A549 (cell line): ENCODE measurements around the gene OTUD4. TPM values are rescaled to one million over a fixed set of nuclear protein-coding genes. Genes with fewer than 3 reads are reported as not detected.

Experiments used
- ATAC-seq, 2 experiments: fragments of 200-7000 bp in 1 of 2; fragments of >200 bp in 1 of 2; cut with Nextera tagmentation in 1 of 2; cut with Tn5 transposase in 1 of 2; 3 replicates each; pipeline versions ENCODE4 v1.8.0 to v1.9.1; 2018 to 2020; ENCODE audit warnings: mild to moderate bottlenecking in 1 of 2, moderate library complexity in 1 of 2
- CTCF ChIA-PET: fragments of 300-600 bp; sonication (Branson Sonifier 250); formaldehyde crosslinking; extraction: SDS; loops from one replicate; lab custom pipeline; 2021; ENCODE audit warnings: antibody characterized with exemption, inconsistent platforms; lab: Yijun Ruan, JAX
- POLR2A ChIA-PET: fragments of 350-600 bp; formaldehyde crosslinking; extraction: SDS; loops from one replicate; lab custom pipeline; 2021; ENCODE audit warnings: antibody characterized with exemption, inconsistent platforms; lab: Yijun Ruan, JAX
- DNase-seq, 2 experiments: peaks; one replicate each; pipeline versions ENCODE4 v3.0.0 to v3.0.0-alpha.2; 2011 to 2016; ENCODE audit warnings: low read depth in 1 of 2, low spot score in 1 of 2
- FAIRE-seq: peaks from 2 replicates; lab custom pipeline; 2011; peaks lifted over from hg19 to GRCh38; lab: Jason Lieb, UNC
- H3K27ac ChIP-seq, 2 experiments: fragments of >200 bp; sonication (Bioruptor Twin); formaldehyde crosslinking; 3 replicates each; pipeline ENCODE4 v1.5.1; 2016 to 2017
- H3K4me1 ChIP-seq: fragments of >200 bp; sonication (Bioruptor Twin); formaldehyde crosslinking; 3 replicates; pipeline ENCODE4 v1.6.1; 2016
- H3K4me2 ChIP-seq: fragments of >200 bp; sonication (Bioruptor Twin); formaldehyde crosslinking; 3 replicates; pipeline ENCODE4 v1.6.1; 2016
- H3K4me3 ChIP-seq: fragments of >200 bp; sonication (Bioruptor Twin); formaldehyde crosslinking; 3 replicates; pipeline ENCODE4 v1.5.1; 2016
- H3K9me3 ChIP-seq: fragments of >200 bp; sonication (Bioruptor Twin); formaldehyde crosslinking; 3 replicates; pipeline ENCODE4 v1.6.1; 2016
- BHLHE40 ChIP-seq: IDR thresholded peaks from 2 replicates; pipeline ENCODE4 v1.6.1; 2012; ENCODE audit warnings: low read depth, low read length, inconsistent platforms
- CBX2 ChIP-seq: fragments of 200-600 bp; sonication (generic); IDR thresholded peaks from 2 replicates; pipeline ENCODE4 v1.6.1; 2016; ENCODE audit warnings: low read depth, mild to moderate bottlenecking, borderline replicate concordance
- CHD4 ChIP-seq: fragments of 200-600 bp; sonication (generic); IDR thresholded peaks from 2 replicates; pipeline ENCODE4 v1.6.1; 2016; ENCODE audit warnings: antibody characterized with exemption, mild to moderate bottlenecking, borderline replicate concordance
- EHF ChIP-seq: fragments of 250-450 bp; sonication (Bioruptor Pico); IDR thresholded peaks from 2 replicates; pipeline ENCODE4 v1.5.0; 2020; ENCODE audit warnings: mild to moderate bottlenecking
- ESRRA ChIP-seq: fragments of 150-350 bp; IDR thresholded peaks from 2 replicates; pipeline ENCODE4 v1.6.1; 2014; ENCODE audit warnings: mild to moderate bottlenecking, low read length, borderline replicate concordance
- FOSB ChIP-seq: fragments of 250-450 bp; sonication (Bioruptor Pico); IDR thresholded peaks from 2 replicates; pipeline ENCODE4 v1.5.0; 2020; ENCODE audit warnings: mild to moderate bottlenecking, moderate library complexity
- FOXS1 ChIP-seq: fragments of 250-450 bp; sonication (Bioruptor Pico); IDR thresholded peaks from 2 replicates; pipeline ENCODE4 v1.5.0; 2020; ENCODE audit warnings: mild to moderate bottlenecking, moderate library complexity
- HES2 ChIP-seq: fragments of >200 bp; sonication (Bioruptor Twin); formaldehyde crosslinking; IDR thresholded peaks from 2 replicates; pipeline ENCODE4 v1.6.1; 2016
- HOXA7 ChIP-seq: fragments of 250-450 bp; sonication (Bioruptor Pico); IDR thresholded peaks from 2 replicates; pipeline ENCODE4 v1.5.0; 2020; ENCODE audit warnings: mild to moderate bottlenecking, moderate library complexity
- JUNB ChIP-seq: fragments of >200 bp; sonication (Bioruptor Twin); formaldehyde crosslinking; IDR thresholded peaks from 2 replicates; pipeline ENCODE4 v1.6.1; 2016
- MAZ ChIP-seq: fragments of 150-350 bp; IDR thresholded peaks from 2 replicates; pipeline ENCODE4 v1.6.1; 2014; ENCODE audit warnings: antibody characterized with exemption, low read depth, low read length, borderline replicate concordance
- NFE2L2 ChIP-seq: fragments of 150-350 bp; conservative IDR thresholded peaks from 2 replicates; pipeline ENCODE4 v1.6.1; 2014; ENCODE audit warnings: low read length
- NPAS2 ChIP-seq: fragments of 250-450 bp; sonication (Bioruptor Pico); IDR thresholded peaks from 2 replicates; pipeline ENCODE4 v1.8.0; 2022; ENCODE audit warnings: mild to moderate bottlenecking, moderate library complexity, borderline replicate concordance
- NR3C1 ChIP-seq: fragments of >200 bp; sonication (Bioruptor Twin); formaldehyde crosslinking; IDR thresholded peaks from 3 replicates; pipeline ENCODE4 v1.6.1; 2017
- PHF8 ChIP-seq: fragments of 200-600 bp; sonication (generic); IDR thresholded peaks from 2 replicates; pipeline ENCODE4 v1.6.1; 2016; ENCODE audit warnings: low read depth, mild to moderate bottlenecking, antibody characterized with exemption, moderate library complexity, borderline replicate concordance
- POLR2A ChIP-seq: IDR thresholded peaks from 2 replicates; pipeline ENCODE4 v1.6.1; 2012; ENCODE audit warnings: mild to moderate bottlenecking, low read length
- POLR2AphosphoS2 ChIP-seq: conservative IDR thresholded peaks from 2 replicates; pipeline ENCODE4 v1.6.1; 2012; ENCODE audit warnings: low read length, improper control_type of control experiment, inconsistent platforms
- RARB ChIP-seq: fragments of 250-450 bp; sonication (Bioruptor Pico); IDR thresholded peaks from 2 replicates; pipeline ENCODE4 v1.8.0; 2021; ENCODE audit warnings: mild to moderate bottlenecking, moderate library complexity
- RCOR1 ChIP-seq: fragments of 150-350 bp; IDR thresholded peaks from 2 replicates; pipeline ENCODE4 v1.6.1; 2014; ENCODE audit warnings: antibody characterized with exemption, low read length, low read depth
- RNF2 ChIP-seq: fragments of 200-600 bp; sonication (generic); IDR thresholded peaks from 2 replicates; pipeline ENCODE4 v1.6.1; 2016; ENCODE audit warnings: low read depth, mild to moderate bottlenecking, antibody characterized with exemption, moderate library complexity, borderline replicate concordance
- ZSCAN20 ChIP-seq: fragments of 250-450 bp; sonication (Bioruptor Pico); IDR thresholded peaks from 2 replicates; pipeline ENCODE4 v1.8.0; 2022; ENCODE audit warnings: mild to moderate bottlenecking, moderate library complexity
- WGBS: methylation state at CpG from one replicate; pipeline ENCODE4 v1.1.6; 2017; ENCODE audit errors: missing lambda C conversion rate; 5-methylcytosine and 5-hydroxymethylcytosine counted together
- polyA plus RNA-seq, 4 experiments: library from polyadenylated mRNA; depleted of rRNA in 3 of 4; stranded (reverse); fragments of >200 nt; fragmentation: RNase III in 1 of 4; extraction: RNeasy Plus Mini Kit Qiagen cat#74134 plus additional on column Dnase treatment in 1 of 4; gene quantifications; 2 replicates in 3 of 4; 3 replicates in 1 of 4; pipeline ENCODE4 v1.2.3, GENCODE V29; 2011 to 2017
- TF ChIP-seq, protein P1 (sequence below): IDR thresholded peaks from 2 replicates; pipeline ENCODE4 v1.6.1; 2012
- TF ChIP-seq, protein P2 (sequence below): fragments of 150-350 bp; IDR thresholded peaks from 2 replicates; pipeline ENCODE4 v1.6.1; 2014; ENCODE audit warnings: low read depth, mild to moderate bottlenecking, low read length
- TF ChIP-seq, protein P3 (sequence below): fragments of >200 bp; sonication (Bioruptor Twin); formaldehyde crosslinking; IDR thresholded peaks from 3 replicates; pipeline ENCODE4 v1.6.1; 2016
- TF ChIP-seq, protein P4 (sequence below): IDR thresholded peaks from 2 replicates; pipeline ENCODE4 v1.6.1; 2012; ENCODE audit warnings: low read depth, borderline replicate concordance

OTUD4 gene
- polyA plus RNA-seq, 2 of the 4 experiments (the other 2 are of a cell fraction) = 11.5 to 34.8 TPM

DNA sequence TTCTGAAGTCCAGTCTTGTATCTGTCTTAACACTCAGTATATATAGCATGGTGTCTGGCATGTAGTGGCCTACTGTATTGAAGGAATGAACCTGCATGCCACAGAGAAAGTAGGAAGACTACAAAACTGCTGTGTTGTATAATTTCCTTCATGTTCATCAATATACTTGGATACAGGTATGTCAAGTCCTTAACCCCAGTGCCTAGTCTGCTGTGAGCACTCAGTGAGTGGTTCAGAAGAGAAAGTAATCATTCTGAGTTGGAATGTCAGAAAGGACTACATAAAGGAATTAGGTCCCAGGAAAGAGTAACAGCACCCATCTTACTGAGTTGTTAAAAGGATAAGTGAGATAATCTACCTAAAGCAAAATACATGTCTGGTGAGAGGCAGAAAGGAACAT is 50.3 kb downstream of the OTUD4 start:
- ChIA-PET CTCF (no interaction called here), POLR2A (no interaction called here)
- Histone ChIP-seq H3K4me1 (no peaks in the 10 kb centered on the region), H3K4me2 (no peak overlapping the region), H3K4me3 (no peak overlapping the region), H3K27ac (no peak overlapping the region), H3K9me3 (no peaks in the 10 kb centered on the region)
- 0 out of 2 replicates have a peak, but pooled peaks have one; percentile 60 for TF ChIP-seq POLR2AphosphoS2
- no peak for TF ChIP-seq ZSCAN20 (CRISPR knock-in tag)
- FAIRE-seq = no peak
- peak; percentile 19 to 29; a peak in 3 of 6 replicates for ATAC-seq
- DNase-seq = no peak

DNA sequence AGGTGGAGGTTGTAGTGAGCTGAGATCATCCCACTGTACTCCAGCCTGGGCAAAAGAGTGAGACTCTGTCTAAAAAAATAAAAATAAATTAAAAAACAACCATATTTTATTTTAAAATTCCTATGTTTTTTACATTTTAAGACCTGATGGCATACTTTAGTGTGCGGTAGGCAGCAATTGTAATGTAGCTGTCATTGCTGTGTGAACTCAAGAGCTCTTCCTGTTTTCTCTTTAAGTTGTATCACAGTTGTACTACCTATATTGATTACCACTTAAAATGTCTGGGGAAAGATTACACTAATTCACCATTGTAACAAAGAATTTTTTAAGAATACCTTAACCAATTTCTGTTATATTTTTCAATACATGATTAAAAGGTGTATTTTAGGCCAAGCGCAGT is 55.0 kb downstream of the OTUD4 start:
- 96% methylated on average over 2 of the region's 2 CpGs for WGBS
- FAIRE-seq = no peak
- Histone ChIP-seq H3K4me1 (no peaks in the 10 kb centered on the region), H3K4me2 (no peak overlapping the region), H3K4me3 (no peak overlapping the region), H3K9me3 (no peaks in the 10 kb centered on the region), H3K27ac (no peak overlapping the region)
- no peak for TF ChIP-seq POLR2A
- no peak for TF ChIP-seq FOSB (CRISPR knock-in tag)
- TF ChIP-seq HES2 = no peak
- no peak for TF ChIP-seq RNF2
- TF ChIP-seq CHD4 = no peak
- TF ChIP-seq HOXA7 (CRISPR knock-in tag) = no peak
- TF ChIP-seq, protein P1, sequence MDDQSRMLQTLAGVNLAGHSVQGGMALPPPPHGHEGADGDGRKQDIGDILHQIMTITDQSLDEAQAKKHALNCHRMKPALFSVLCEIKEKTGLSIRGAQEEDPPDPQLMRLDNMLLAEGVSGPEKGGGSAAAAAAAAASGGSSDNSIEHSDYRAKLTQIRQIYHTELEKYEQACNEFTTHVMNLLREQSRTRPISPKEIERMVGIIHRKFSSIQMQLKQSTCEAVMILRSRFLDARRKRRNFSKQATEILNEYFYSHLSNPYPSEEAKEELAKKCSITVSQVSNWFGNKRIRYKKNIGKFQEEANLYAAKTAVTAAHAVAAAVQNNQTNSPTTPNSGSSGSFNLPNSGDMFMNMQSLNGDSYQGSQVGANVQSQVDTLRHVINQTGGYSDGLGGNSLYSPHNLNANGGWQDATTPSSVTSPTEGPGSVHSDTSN = no peak
- TF ChIP-seq CBX2 = no peak
- TF ChIP-seq FOXS1 (CRISPR knock-in tag) = no peak
- TF ChIP-seq, protein P2, sequence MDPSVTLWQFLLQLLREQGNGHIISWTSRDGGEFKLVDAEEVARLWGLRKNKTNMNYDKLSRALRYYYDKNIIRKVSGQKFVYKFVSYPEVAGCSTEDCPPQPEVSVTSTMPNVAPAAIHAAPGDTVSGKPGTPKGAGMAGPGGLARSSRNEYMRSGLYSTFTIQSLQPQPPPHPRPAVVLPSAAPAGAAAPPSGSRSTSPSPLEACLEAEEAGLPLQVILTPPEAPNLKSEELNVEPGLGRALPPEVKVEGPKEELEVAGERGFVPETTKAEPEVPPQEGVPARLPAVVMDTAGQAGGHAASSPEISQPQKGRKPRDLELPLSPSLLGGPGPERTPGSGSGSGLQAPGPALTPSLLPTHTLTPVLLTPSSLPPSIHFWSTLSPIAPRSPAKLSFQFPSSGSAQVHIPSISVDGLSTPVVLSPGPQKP = no peak
- TF ChIP-seq, protein P3, sequence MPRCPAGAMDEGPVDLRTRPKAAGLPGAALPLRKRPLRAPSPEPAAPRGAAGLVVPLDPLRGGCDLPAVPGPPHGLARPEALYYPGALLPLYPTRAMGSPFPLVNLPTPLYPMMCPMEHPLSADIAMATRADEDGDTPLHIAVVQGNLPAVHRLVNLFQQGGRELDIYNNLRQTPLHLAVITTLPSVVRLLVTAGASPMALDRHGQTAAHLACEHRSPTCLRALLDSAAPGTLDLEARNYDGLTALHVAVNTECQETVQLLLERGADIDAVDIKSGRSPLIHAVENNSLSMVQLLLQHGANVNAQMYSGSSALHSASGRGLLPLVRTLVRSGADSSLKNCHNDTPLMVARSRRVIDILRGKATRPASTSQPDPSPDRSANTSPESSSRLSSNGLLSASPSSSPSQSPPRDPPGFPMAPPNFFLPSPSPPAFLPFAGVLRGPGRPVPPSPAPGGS = no peak
- CTCF ChIA-PET = no interaction called here
- POLR2A ChIA-PET = no interaction called here
- no peak for DNase-seq
- no peak for ATAC-seq

DNA sequence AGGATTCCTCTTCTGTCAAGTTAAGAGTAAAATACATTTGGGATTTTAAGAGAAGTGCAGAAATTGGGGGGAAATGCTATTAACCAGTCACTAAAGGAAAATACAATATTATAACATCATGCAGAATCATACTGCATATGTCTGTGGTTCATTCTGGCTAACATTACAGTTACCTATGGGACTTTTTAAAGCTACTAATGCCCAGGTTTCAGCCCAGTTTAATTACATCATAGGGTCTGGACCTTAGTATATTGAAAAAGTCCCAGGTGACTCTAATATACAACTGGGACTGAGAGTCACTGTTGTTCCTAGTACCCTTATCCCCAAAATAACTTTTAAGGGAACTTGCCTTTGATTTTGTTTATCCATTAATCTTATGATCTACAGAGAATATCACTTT is 72.3 kb downstream of the OTUD4 start:
- Histone ChIP-seq H3K4me1 (no peaks in the 10 kb centered on the region), H3K9me3 (no peaks in the 10 kb centered on the region), H3K4me3 (no peak overlapping the region), H3K4me2 (no peak overlapping the region), H3K27ac (no peak overlapping the region)
- DNase-seq = no peak
- ChIA-PET POLR2A (no interaction called here), CTCF (no interaction called here)
- no peak for TF ChIP-seq ESRRA
- TF ChIP-seq EHF (CRISPR knock-in tag) = no peak
- TF ChIP-seq NR3C1 = no peak
- TF ChIP-seq JUNB = no peak
- TF ChIP-seq NPAS2 (CRISPR knock-in tag) = no peak
- TF ChIP-seq RCOR1 = no peak
- ATAC-seq = no peak
- FAIRE-seq = no peak

GRCh38 chr4:145107126-145107525 is 73.3 kb downstream of the OTUD4 start:
- TF ChIP-seq RARB = no peak
- no peak for TF ChIP-seq BHLHE40
- TF ChIP-seq, protein P4, sequence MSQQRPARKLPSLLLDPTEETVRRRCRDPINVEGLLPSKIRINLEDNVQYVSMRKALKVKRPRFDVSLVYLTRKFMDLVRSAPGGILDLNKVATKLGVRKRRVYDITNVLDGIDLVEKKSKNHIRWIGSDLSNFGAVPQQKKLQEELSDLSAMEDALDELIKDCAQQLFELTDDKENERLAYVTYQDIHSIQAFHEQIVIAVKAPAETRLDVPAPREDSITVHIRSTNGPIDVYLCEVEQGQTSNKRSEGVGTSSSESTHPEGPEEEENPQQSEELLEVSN = no peak
- no peak for TF ChIP-seq PHF8
- TF ChIP-seq NFE2L2 = no peak
- no peak for TF ChIP-seq JUNB
- no peak for TF ChIP-seq MAZ
- no peak for TF ChIP-seq CBX2
- TF ChIP-seq, all 56 proteins: peak for 0
- no peaks in the 10 kb centered on the region for H3K9me3 ChIP-seq
- ChIA-PET POLR2A (no interaction called here), CTCF (no interaction called here)
- no peak overlapping the region for H3K4me2 ChIP-seq
- no peak overlapping the region for H3K27ac ChIP-seq
- 83% methylated on average over 2 of the region's 2 CpGs for WGBS
- DNase-seq (no peak), ATAC-seq (no peak), FAIRE-seq (no peak)
- H3K4me3 ChIP-seq = no peak overlapping the region
- no peaks in the 10 kb centered on the region; the same call in 2 of the 3 replicates for H3K4me1 ChIP-seq
